GM12878 (cell line): ENCODE data around the gene ZNF619. TPM values are rescaled to one million over a fixed set of nuclear protein-coding genes. Genes with fewer than 3 reads are reported as not detected.

Experiments used
- ATAC-seq: fragments of 200-7000 bp; cut with Tn5 transposase; 3 replicates; pipeline ENCODE4 v1.9.1; 2020; ENCODE audit warnings: mild to moderate bottlenecking, moderate library complexity
- BruUV-seq: library from RNA; stranded (reverse); fragments of 400-500 nt; replicated peaks from 2 replicates; lab custom pipeline; 2021; lab: Mats Ljungman, UMichigan
- CTCF ChIA-PET: fragments of 300-600 bp; sonication (Branson Sonifier 250); formaldehyde crosslinking; extraction: SDS; loops from one replicate; lab custom pipeline; 2021; ENCODE audit warnings: inconsistent platforms; lab: Yijun Ruan, JAX
- POLR2A ChIA-PET: fragments of 350-600 bp; formaldehyde crosslinking; extraction: SDS; loops from one replicate; lab custom pipeline; 2021; ENCODE audit warnings: inconsistent platforms; lab: Charles Lee
- RAD21 ChIA-PET: fragments of 300-600 bp; sonication (Branson Sonifier 250); formaldehyde crosslinking; loops from one replicate; lab custom pipeline; 2023; ENCODE audit warnings: antibody characterized with exemption; ENCODE audit not compliant: unreplicated experiment; lab: Charles Lee
- SMC1A ChIA-PET: fragments of 300-600 bp; sonication (Branson Sonifier 250); formaldehyde crosslinking; loops from one replicate; lab custom pipeline; 2023; ENCODE audit not compliant: unreplicated experiment, uncharacterized antibody; lab: Charles Lee
- DNase-seq: peaks from one replicate; pipeline ENCODE4 v3.0.0-alpha.2; 2011; ENCODE audit warnings: low read depth, low spot score
- FAIRE-seq: peaks from 3 replicates; lab custom pipeline; 2011; peaks lifted over from hg19 to GRCh38; lab: Jason Lieb, UNC
- H2AFZ ChIP-seq: 2 replicates; pipeline ENCODE4 v1.6.0; 2011; ENCODE audit warnings: low read depth, low read length, control low read depth; ENCODE audit not compliant: control insufficient read depth
- H3K27ac ChIP-seq: 2 replicates; pipeline ENCODE4 v1.5.1; 2011; ENCODE audit warnings: control low read depth; ENCODE audit not compliant: control insufficient read depth, insufficient read depth
- H3K27me3 ChIP-seq, 2 experiments: replicated peaks in 1 of 2; 2 replicates each; pipeline versions ENCODE4 v1.6.0 to v1.6.1; 2011; ENCODE audit warnings: low read length in 1 of 2; ENCODE audit not compliant: control insufficient read depth in 2 of 2, insufficient read depth in 2 of 2
- H3K36me3 ChIP-seq, 2 experiments: 2 replicates each; pipeline ENCODE4 v1.5.1; 2011; ENCODE audit warnings: low read length in 1 of 2; ENCODE audit not compliant: control insufficient read depth in 2 of 2, insufficient read depth in 2 of 2
- H3K4me1 ChIP-seq: 2 replicates; pipeline ENCODE4 v1.6.1; 2011; ENCODE audit warnings: mild to moderate bottlenecking, low read length, moderate library complexity, mixed read lengths; ENCODE audit not compliant: control insufficient read depth, insufficient read depth
- H3K4me2 ChIP-seq: 2 replicates; pipeline ENCODE4 v1.6.0; 2011; ENCODE audit warnings: control low read depth; ENCODE audit not compliant: control insufficient read depth, insufficient read depth
- H3K4me3 ChIP-seq: fragments of 200-600 bp; sonication (generic); 2 replicates; pipeline ENCODE4 v1.5.1; 2016
- H3K79me2 ChIP-seq: 2 replicates; pipeline ENCODE4 v1.6.0; 2011; ENCODE audit warnings: low read length; ENCODE audit not compliant: control insufficient read depth, insufficient read depth
- H3K9ac ChIP-seq: 2 replicates; pipeline ENCODE4 v1.8.0; 2011; ENCODE audit warnings: low read length, control low read depth, mixed read lengths; ENCODE audit not compliant: control insufficient read depth, insufficient read depth
- H3K9me3 ChIP-seq: replicated peaks from 3 replicates; pipeline ENCODE4 v1.5.1; 2011; ENCODE audit warnings: mild to moderate bottlenecking, low read length; ENCODE audit not compliant: control insufficient read depth, insufficient read depth
- H4K20me1 ChIP-seq: 2 replicates; pipeline ENCODE4 v1.6.0; 2011; ENCODE audit not compliant: control insufficient read depth, insufficient read depth
- SREBF1 ChIP-seq: IDR thresholded peaks from 2 replicates; pipeline ENCODE4 v1.6.1; 2012; ENCODE audit warnings: mild to moderate bottlenecking, low read length
- WGBS: methylation state at CpG from one replicate; pipeline ENCODE4 v1.1.6; 2016; ENCODE audit warnings: low lambda C conversion rate; ENCODE audit not compliant: insufficient replicate concordance, insufficient coverage; ENCODE audit errors: missing lambda C conversion rate; 5-methylcytosine and 5-hydroxymethylcytosine counted together
- in situ Hi-C: fragments of 300-500 bp; cut with MboI; formaldehyde crosslinking; loops from 9 replicates; pipeline ENCODE4 v1.14.3; 2018; ENCODE audit warnings: mixed read lengths
- intact Hi-C: fragments of 100-400 bp; cut with micrococcal nuclease; formaldehyde crosslinking; loops from one replicate; pipeline ENCODE4 v1.14.2; 2022; ENCODE audit not compliant: unreplicated experiment
- polyA plus RNA-seq, 11 experiments: library from polyadenylated mRNA; depleted of rRNA in 4 of 11; unstranded in 6 of 11; stranded (reverse) in 5 of 11; fragments of >200 nt; fragmentation: Nextera tagmentation in 4 of 11; fragmentation: Illumina TruSeq in 1 of 11; extraction: Ambion mirVana in 4 of 11; extraction: Trizol in 1 of 11; gene quantifications; 1 replicate in 1 of 11; 2 replicates in 10 of 11; pipeline versions ENCODE4 v1.2.1 to v1.2.3, GENCODE V29; 2011 to 2016; ENCODE audit warnings: inconsistent platforms in 2 of 11, missing spikeins in 2 of 11, low read depth in 1 of 11
- total RNA-seq, 4 experiments: library from RNA; depleted of rRNA in 3 of 4; stranded (reverse); fragments of >200 nt in 3 of 4; fragmentation: Illumina TruSeq in 1 of 4; extraction: Trizol in 1 of 4; gene quantifications; 2 replicates each; pipeline versions ENCODE4 v1.2.1 to v1.2.3, GENCODE V29; 2013 to 2021
- TF ChIP-seq, protein P1 (sequence below): fragments of 450-650 bp; IDR thresholded peaks from 2 replicates; pipeline ENCODE4 v1.6.1; 2017; ENCODE audit warnings: mild to moderate bottlenecking, low read depth, inconsistent platforms; ENCODE audit not compliant: poor library complexity, severe bottlenecking

Gene ZNF619
- total and polyA plus RNA-seq, 10 of the 15 experiments (the other 5 are each of a cell fraction or from before 2014, with no cell fraction given) = 0.42 to 7.5 (median 3.7) TPM

DNA sequence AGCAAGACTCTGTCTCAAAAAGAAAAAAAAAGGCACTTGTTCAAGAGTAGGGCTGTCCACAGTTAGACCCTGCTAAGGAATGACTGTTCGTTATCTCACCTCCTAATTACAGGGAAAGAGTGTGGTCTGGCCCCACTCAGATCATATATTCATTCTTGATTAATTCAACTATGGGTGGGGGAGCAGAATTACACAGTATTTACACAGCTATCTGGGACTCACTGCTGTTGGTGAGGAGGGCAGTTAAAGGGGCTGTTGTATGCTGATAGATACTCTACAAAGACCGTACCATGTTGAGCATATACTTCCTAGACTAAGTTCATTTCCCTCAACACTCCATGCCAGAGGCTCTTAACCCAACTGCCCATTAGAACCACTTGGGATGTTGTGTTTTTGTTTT lies 25.1 kb downstream of the ZNF619 start:
- FAIRE-seq = no peak

More for the DNA sequence above, 25.1 kb downstream of the ZNF619 start:
- Histone ChIP-seq H3K27me3 (no peaks in the 10 kb centered on the region), H3K4me1 (peaks cover 5% of the 10 kb centered on the region; the same call in 1 of the 2 replicates), H2AFZ (no peak overlapping the region), H3K9me3 (no peaks in the 10 kb centered on the region), H3K79me2 (no peaks in the 10 kb centered on the region), H3K4me2 (no peak overlapping the region), H3K9ac (no peak overlapping the region), H3K27ac (no peak overlapping the region), H4K20me1 (no peaks in the 10 kb centered on the region), H3K36me3 (no peaks in the 10 kb centered on the region), H3K4me3 (no peak overlapping the region)
- TF ChIP-seq, protein P1, sequence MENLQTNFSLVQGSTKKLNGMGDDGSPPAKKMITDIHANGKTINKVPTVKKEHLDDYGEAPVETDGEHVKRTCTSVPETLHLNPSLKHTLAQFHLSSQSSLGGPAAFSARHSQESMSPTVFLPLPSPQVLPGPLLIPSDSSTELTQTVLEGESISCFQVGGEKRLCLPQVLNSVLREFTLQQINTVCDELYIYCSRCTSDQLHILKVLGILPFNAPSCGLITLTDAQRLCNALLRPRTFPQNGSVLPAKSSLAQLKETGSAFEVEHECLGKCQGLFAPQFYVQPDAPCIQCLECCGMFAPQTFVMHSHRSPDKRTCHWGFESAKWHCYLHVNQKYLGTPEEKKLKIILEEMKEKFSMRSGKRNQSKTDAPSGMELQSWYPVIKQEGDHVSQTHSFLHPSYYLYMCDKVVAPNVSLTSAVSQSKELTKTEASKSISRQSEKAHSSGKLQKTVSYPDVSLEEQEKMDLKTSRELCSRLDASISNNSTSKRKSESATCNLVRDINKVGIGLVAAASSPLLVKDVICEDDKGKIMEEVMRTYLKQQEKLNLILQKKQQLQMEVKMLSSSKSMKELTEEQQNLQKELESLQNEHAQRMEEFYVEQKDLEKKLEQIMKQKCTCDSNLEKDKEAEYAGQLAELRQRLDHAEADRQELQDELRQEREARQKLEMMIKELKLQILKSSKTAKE = no peak
- TF ChIP-seq SREBF1 = no peak
- intact Hi-C loops (no loop called here), in situ Hi-C loops (no loop called here)
- no TSS peak for BruUV-seq
- RAD21 ChIA-PET = no interaction called here
- 67% methylated on average over 2 of the region's 2 CpGs for WGBS
- no peak for DNase-seq
- POLR2A ChIA-PET = no interaction called here
- no peak for ATAC-seq
- CTCF ChIA-PET = no interaction called here
- SMC1A ChIA-PET = no interaction called here
